Fibroblast of lung (primary cell): ENCODE measurements around the gene MRPS35. TPM values are rescaled to one million over a fixed set of nuclear protein-coding genes. Genes with fewer than 3 reads are reported as not detected.

Experiments
- DNase-seq, 2 donors: peaks; one replicate each; pipeline versions ENCODE4 v3.0.0 to v3.0.0-alpha.2; 2010; ENCODE audit warnings: low read depth in 2 of 2
- H2AFZ ChIP-seq: 2 replicates; pipeline ENCODE4 v1.5.1; 2012; ENCODE audit warnings: low read length, control low read depth, inconsistent platforms
- H3K27ac ChIP-seq: 2 replicates; pipeline ENCODE4 v1.5.1; 2011; ENCODE audit warnings: low read length, control low read depth; ENCODE audit not compliant: insufficient read depth
- H3K27me3 ChIP-seq: 2 replicates; pipeline ENCODE4 v1.5.1; 2011; ENCODE audit warnings: mild to moderate bottlenecking, low read length; ENCODE audit not compliant: control insufficient read depth, insufficient read depth
- H3K36me3 ChIP-seq: 2 replicates; pipeline ENCODE4 v1.5.1; 2011; ENCODE audit warnings: low read length; ENCODE audit not compliant: control insufficient read depth, insufficient read depth
- H3K4me1 ChIP-seq: 2 replicates; pipeline ENCODE4 v1.5.1; 2011; ENCODE audit warnings: low read length; ENCODE audit not compliant: control insufficient read depth, insufficient read depth; ENCODE audit errors: extremely low read depth
- H3K4me2 ChIP-seq: 2 replicates; pipeline ENCODE4 v1.5.1; 2011; ENCODE audit warnings: low read length, control low read depth; ENCODE audit not compliant: insufficient read depth; ENCODE audit errors: extremely low read depth
- H3K4me3 ChIP-seq, 4 experiments: fragments of 200-600 bp in 1 of 4; sonication (generic) in 1 of 4; replicated peaks in 1 of 4; 2 replicates each; pipeline ENCODE4 v1.5.1; 2011 to 2016; ENCODE audit warnings: low read length in 4 of 4, low read depth in 3 of 4, mild to moderate bottlenecking in 3 of 4, control low read depth in 2 of 4, inconsistent platforms in 1 of 4, mixed read lengths in 1 of 4; ENCODE audit not compliant: insufficient read depth in 1 of 4; ENCODE audit errors: control extremely low read depth in 1 of 4
- H3K79me2 ChIP-seq: 2 replicates; pipeline ENCODE4 v1.5.1; 2012; ENCODE audit warnings: mild to moderate bottlenecking, low read length, inconsistent platforms; ENCODE audit not compliant: control insufficient read depth, insufficient read depth
- H3K9ac ChIP-seq: 2 replicates; pipeline ENCODE4 v1.5.1; 2011; ENCODE audit warnings: mild to moderate bottlenecking, low read length, control low read depth; ENCODE audit not compliant: insufficient read depth
- H3K9me3 ChIP-seq: 2 replicates; pipeline ENCODE4 v1.5.1; 2012; ENCODE audit warnings: low read depth, low read length; ENCODE audit not compliant: control insufficient read depth, insufficient read depth
- H4K20me1 ChIP-seq: 2 replicates; pipeline ENCODE4 v1.5.1; 2011; ENCODE audit warnings: low read length; ENCODE audit not compliant: control insufficient read depth, insufficient read depth; ENCODE audit errors: extremely low read depth
- EZH2 ChIP-seq: IDR thresholded peaks from 2 replicates; pipeline ENCODE4 v1.5.1; 2012; ENCODE audit warnings: low read length, control low read depth, mild to moderate bottlenecking; ENCODE audit errors: missing control alignments
- polyA plus RNA-seq, 2 donors: library from polyadenylated mRNA; depleted of rRNA in 1 of 2; stranded (reverse) in 1 of 2; unstranded in 1 of 2; fragments of >200 nt; gene quantifications; 2 replicates each; pipeline ENCODE4 v1.2.1, GENCODE V29; 2011 to 2012; ENCODE audit warnings: missing spikeins in 1 of 2
- total RNA-seq: library from RNA; depleted of rRNA; stranded (reverse); fragments of >200 nt; gene quantifications from 2 replicates; pipeline ENCODE4 v1.2.1, GENCODE V29; 2014
- TF ChIP-seq, protein P1 (sequence below), 2 donors: IDR thresholded peaks in 1 of 2; conservative IDR thresholded peaks in 1 of 2; 1 replicate in 1 of 2; 2 replicates in 1 of 2; pipeline ENCODE4 v1.5.1; 2011 to 2012; ENCODE audit warnings: low read length in 2 of 2, control low read depth in 1 of 2, inconsistent platforms in 1 of 2, low read depth in 1 of 2, mild to moderate bottlenecking in 1 of 2

The MRPS35 gene
- total and polyA plus RNA-seq, 2 donors (not counting 1 experiment from before 2014, with no cell fraction given), result 52.5 to 70.7 TPM

GRCh38 chr12:27673101-27673718 is 37.4 kb upstream of the MRPS35 start:
- H4K20me1 ChIP-seq, result no peaks in the 10 kb centered on the region
- no peak for DNase-seq
- no peaks in the 10 kb centered on the region for H3K27me3 ChIP-seq
- H3K27ac ChIP-seq, result no peak overlapping the region
- no peak overlapping the region for H3K4me2 ChIP-seq
- no peak overlapping the region for H2AFZ ChIP-seq
- H3K9ac ChIP-seq, result no peak overlapping the region
- TF ChIP-seq, protein P1, sequence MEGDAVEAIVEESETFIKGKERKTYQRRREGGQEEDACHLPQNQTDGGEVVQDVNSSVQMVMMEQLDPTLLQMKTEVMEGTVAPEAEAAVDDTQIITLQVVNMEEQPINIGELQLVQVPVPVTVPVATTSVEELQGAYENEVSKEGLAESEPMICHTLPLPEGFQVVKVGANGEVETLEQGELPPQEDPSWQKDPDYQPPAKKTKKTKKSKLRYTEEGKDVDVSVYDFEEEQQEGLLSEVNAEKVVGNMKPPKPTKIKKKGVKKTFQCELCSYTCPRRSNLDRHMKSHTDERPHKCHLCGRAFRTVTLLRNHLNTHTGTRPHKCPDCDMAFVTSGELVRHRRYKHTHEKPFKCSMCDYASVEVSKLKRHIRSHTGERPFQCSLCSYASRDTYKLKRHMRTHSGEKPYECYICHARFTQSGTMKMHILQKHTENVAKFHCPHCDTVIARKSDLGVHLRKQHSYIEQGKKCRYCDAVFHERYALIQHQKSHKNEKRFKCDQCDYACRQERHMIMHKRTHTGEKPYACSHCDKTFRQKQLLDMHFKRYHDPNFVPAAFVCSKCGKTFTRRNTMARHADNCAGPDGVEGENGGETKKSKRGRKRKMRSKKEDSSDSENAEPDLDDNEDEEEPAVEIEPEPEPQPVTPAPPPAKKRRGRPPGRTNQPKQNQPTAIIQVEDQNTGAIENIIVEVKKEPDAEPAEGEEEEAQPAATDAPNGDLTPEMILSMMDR (conservative IDR thresholded peaks at IDR 0.05 in 1 of 2, IDR thresholded peaks at IDR 0.05 in 1 of 2; ENCODE audit: low read depth in 1 of 2, low read length in 2 of 2), result no peak
- no peak for TF ChIP-seq EZH2
- H3K36me3 ChIP-seq, result peaks cover under 1% of the 10 kb centered on the region
- no peaks in the 10 kb centered on the region for H3K79me2 ChIP-seq
- no peaks in the 10 kb centered on the region for H3K9me3 ChIP-seq
- no peaks in the 10 kb centered on the region for H3K4me1 ChIP-seq
- H3K4me3 ChIP-seq, result no peak overlapping the region

GRCh38 chr12:27674989-27675388 is 35.6 kb upstream of the MRPS35 start:
- no peak overlapping the region for H2AFZ ChIP-seq
- H4K20me1 ChIP-seq, result no peaks in the 10 kb centered on the region
- H3K79me2 ChIP-seq, result no peaks in the 10 kb centered on the region
- no peaks in the 10 kb centered on the region for H3K9me3 ChIP-seq
- H3K4me3 ChIP-seq, result no peak overlapping the region
- DNase-seq, result no peak
- no peaks in the 10 kb centered on the region for H3K4me1 ChIP-seq
- H3K27ac ChIP-seq, result no peak overlapping the region
- no peaks in the 10 kb centered on the region for H3K27me3 ChIP-seq
- no peaks in the 10 kb centered on the region for H3K36me3 ChIP-seq
- TF ChIP-seq, protein P1 (conservative IDR thresholded peaks at IDR 0.05 in 1 of 2, IDR thresholded peaks at IDR 0.05 in 1 of 2; ENCODE audit: low read depth in 1 of 2, low read length in 2 of 2), result no peak
- no peak for TF ChIP-seq EZH2
- H3K9ac ChIP-seq, result no peak overlapping the region
- H3K4me2 ChIP-seq, result no peak overlapping the region

DNA sequence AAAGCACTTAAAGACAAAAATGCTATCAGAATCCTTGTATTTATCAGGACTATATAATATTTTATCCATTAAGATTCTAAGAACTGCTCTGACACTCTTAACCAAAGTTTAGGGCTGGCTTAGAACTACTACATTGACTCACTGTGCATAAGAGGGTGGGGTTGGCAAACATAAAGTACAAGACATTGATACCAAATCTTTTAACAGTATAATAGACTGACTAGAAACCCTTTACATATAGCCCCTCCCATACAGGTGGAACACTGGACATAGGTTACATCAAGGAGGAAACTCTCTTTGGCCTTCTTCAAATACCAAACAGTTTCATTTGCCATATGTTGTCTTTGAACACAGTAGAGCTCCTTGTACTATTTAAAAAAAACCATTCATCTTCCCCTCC is 30.0 kb upstream of the MRPS35 start:
- H3K4me2 ChIP-seq, result no peak overlapping the region
- no peak for TF ChIP-seq EZH2
- TF ChIP-seq, protein P1 (conservative IDR thresholded peaks at IDR 0.05 in 1 of 2, IDR thresholded peaks at IDR 0.05 in 1 of 2; ENCODE audit: low read depth in 1 of 2, low read length in 2 of 2), result no peak
- no peak overlapping the region for H2AFZ ChIP-seq
- DNase-seq, result no peak
- no peak overlapping the region for H3K9ac ChIP-seq
- H3K9me3 ChIP-seq, result no peaks in the 10 kb centered on the region
- H3K4me1 ChIP-seq, result no peaks in the 10 kb centered on the region
- H3K27ac ChIP-seq, result no peak overlapping the region
- H3K27me3 ChIP-seq, result no peaks in the 10 kb centered on the region
- no peak overlapping the region for H3K4me3 ChIP-seq
- peaks cover 6% of the 10 kb centered on the region for H3K36me3 ChIP-seq
- H4K20me1 ChIP-seq, result no peaks in the 10 kb centered on the region
- H3K79me2 ChIP-seq, result no peaks in the 10 kb centered on the region
